HepG2 (cell line): ENCODE results near the gene CCSER1. TPM values are rescaled to one million over a fixed set of nuclear protein-coding genes. Genes with fewer than 3 reads are reported as not detected.

Source experiments
- ARID3A ChIP-seq: IDR thresholded peaks from 2 replicates; pipeline ENCODE4 v1.6.1; 2012; ENCODE audit warnings: low read depth, low read length, improper control_type of control experiment
- ATF4 ChIP-seq, 2 experiments: fragments of 450-650 bp in 1 of 2; sonication (generic) in 1 of 2; formaldehyde crosslinking; IDR thresholded peaks; 2 replicates each; pipeline versions ENCODE4 v1.5.0 to v1.8.0; 2020 to 2022; ENCODE audit warnings: mild to moderate bottlenecking in 1 of 2, missing genetic modification reagents in 1 of 2
- BRD4 ChIP-seq: sonication (generic); formaldehyde crosslinking; IDR thresholded peaks from 2 replicates; pipeline ENCODE4 v1.4.0; 2020; ENCODE audit warnings: missing genetic modification reagents
- CSRNP2 ChIP-seq: sonication (generic); formaldehyde crosslinking; conservative IDR thresholded peaks from 2 replicates; pipeline ENCODE4 v1.8.0; 2022; ENCODE audit warnings: low read depth, missing genetic modification reagents
- SNRNP70 ChIP-seq: fragments of 200-400 bp; formaldehyde crosslinking; IDR thresholded peaks from 2 replicates; pipeline ENCODE4 v1.6.1; 2017; ENCODE audit warnings: mild to moderate bottlenecking, low read depth, low read length, moderate library complexity
- ZXDC ChIP-seq: sonication (generic); formaldehyde crosslinking; IDR thresholded peaks from 2 replicates; pipeline ENCODE4 v1.5.0; 2020; ENCODE audit warnings: mild to moderate bottlenecking, missing genetic modification reagents
- polyA plus RNA-seq, 8 experiments: library from polyadenylated mRNA; depleted of rRNA in 3 of 8; stranded (reverse) in 7 of 8; unstranded in 1 of 8; fragments of >200 nt; fragmentation: Illumina TruSeq in 4 of 8; extraction: Trizol in 4 of 8; gene quantifications; 2 replicates each; pipeline versions ENCODE4 v1.2.1 to v1.2.3, GENCODE V29; 2011 to 2016; ENCODE audit warnings: low read depth in 4 of 8, missing spikeins in 1 of 8, mixed read lengths in 1 of 8; ENCODE audit not compliant: insufficient read depth in 1 of 8
- total RNA-seq, 5 experiments: library from RNA; depleted of rRNA; stranded (reverse); fragments of >200 nt; fragmentation: Illumina TruSeq; extraction: Trizol; gene quantifications; 2 replicates each; pipeline ENCODE4 v1.2.3, GENCODE V29; 2016; ENCODE audit warnings: low read depth in 1 of 5

Gene CCSER1
- total and polyA plus RNA-seq, 2 of the 13 experiments (the other 11 are each of a cell fraction or from before 2014, with no cell fraction given), result not detected

- no peak for TF ChIP-seq ARID3A
- no peak for TF ChIP-seq CSRNP2 (CRISPR knock-in tag)
- no peak for TF ChIP-seq BRD4 (CRISPR knock-in tag)
- no peak for TF ChIP-seq ZXDC
- TF ChIP-seq SNRNP70, result no peak
- TF ChIP-seq ATF4 (CRISPR knock-in tag; IDR thresholded peaks at IDR 0.05), result no peak
Observed at GRCh38 chr4:90103991-90104390, 23.2 kb upstream of the CCSER1 start (continued).
